Nephron (organoid): ENCODE results near the gene CLIC1.

Experiments used
- H3K27ac Mint-ChIP-seq, 3 experiments: 2 replicates each; pipeline ENCODE4 v1.8.0; 2020; ENCODE audit warnings: mixed read lengths in 3 of 3, mild to moderate bottlenecking in 2 of 3, moderate library complexity in 1 of 3
- H3K27me3 Mint-ChIP-seq: 2 replicates; pipeline ENCODE4 v1.8.0; 2021; ENCODE audit warnings: low read depth, mild to moderate bottlenecking, moderate library complexity, mixed read lengths
- H3K36me3 Mint-ChIP-seq: 2 replicates; pipeline ENCODE4 v1.8.0; 2020; ENCODE audit warnings: low read depth, mixed read lengths
- H3K4me1 Mint-ChIP-seq: 2 replicates; pipeline ENCODE4 v1.8.0; 2020; ENCODE audit warnings: mixed read lengths
- H3K4me3 Mint-ChIP-seq, 3 experiments: 2 replicates each; pipeline ENCODE4 v1.8.0; 2020; ENCODE audit warnings: mild to moderate bottlenecking in 3 of 3, mixed read lengths in 3 of 3, moderate library complexity in 2 of 3
- H3K9me3 Mint-ChIP-seq: 2 replicates; pipeline ENCODE4 v1.8.0; 2020; ENCODE audit warnings: mixed read lengths
- CTCF ChIP-seq, 3 experiments: fragments of 200-600 bp; sonication (generic); IDR thresholded peaks; one replicate each; pipeline ENCODE4 v1.5.0; 2021; ENCODE audit warnings: antibody characterized with exemption in 3 of 3; ENCODE audit not compliant: unreplicated experiment in 3 of 3

CLIC1 gene

GRCh38 chr6:31770860-31771259 is 34.5 kb upstream of the CLIC1 start:
- TF ChIP-seq CTCF (IDR thresholded peaks at IDR 0.05; ENCODE audit: unreplicated experiment in 3 of 3) = no peak
- H3K27me3 Mint-ChIP-seq = no peaks in the 10 kb centered on the region
- no peaks in the 10 kb centered on the region for H3K36me3 Mint-ChIP-seq
- H3K9me3 Mint-ChIP-seq = no peaks in the 10 kb centered on the region
- no peak overlapping the region for H3K27ac Mint-ChIP-seq
- H3K4me1 Mint-ChIP-seq = no peaks in the 10 kb centered on the region
- H3K4me3 Mint-ChIP-seq = no peak overlapping the region

- H3K4me1 Mint-ChIP-seq = no peaks in the 10 kb centered on the region
- TF ChIP-seq CTCF (IDR thresholded peaks at IDR 0.05; ENCODE audit: unreplicated experiment in 3 of 3) = peak; percentile 28 to 43 (median 34)
- no peaks in the 10 kb centered on the region for H3K36me3 Mint-ChIP-seq
- no peak overlapping the region for H3K4me3 Mint-ChIP-seq
- H3K27ac Mint-ChIP-seq = no peak overlapping the region
- H3K9me3 Mint-ChIP-seq = no peaks in the 10 kb centered on the region
- H3K27me3 Mint-ChIP-seq = no peaks in the 10 kb centered on the region
Observed at GRCh38 chr6:31769684-31770371, 33.5 kb upstream of the CLIC1 start.

GRCh38 chr6:31768363-31769257 is 32.3 kb upstream of the CLIC1 start:
- H3K36me3 Mint-ChIP-seq = no peaks in the 10 kb centered on the region
- no peak overlapping the region for H3K4me3 Mint-ChIP-seq
- H3K27me3 Mint-ChIP-seq = no peaks in the 10 kb centered on the region
- H3K9me3 Mint-ChIP-seq = no peaks in the 10 kb centered on the region
- no peak overlapping the region for H3K27ac Mint-ChIP-seq
- no peak for TF ChIP-seq CTCF (IDR thresholded peaks at IDR 0.05; ENCODE audit: unreplicated experiment in 3 of 3)
- H3K4me1 Mint-ChIP-seq = peaks cover 10% of the 10 kb centered on the region

- Mint-ChIP-seq H3K36me3 (peaks cover 1% of the 10 kb centered on the region), H3K4me3 (no peak overlapping the region), H3K27ac (no peak overlapping the region), H3K4me1 (peaks cover 15% of the 10 kb centered on the region), H3K9me3 (no peaks in the 10 kb centered on the region), H3K27me3 (no peaks in the 10 kb centered on the region)
- no peak for TF ChIP-seq CTCF (IDR thresholded peaks at IDR 0.05; ENCODE audit: unreplicated experiment in 3 of 3)
Observed at GRCh38 chr6:31767096-31767645, 30.8 kb upstream of the CLIC1 start.

- no peaks in the 10 kb centered on the region for H3K9me3 Mint-ChIP-seq
- no peak for TF ChIP-seq CTCF (IDR thresholded peaks at IDR 0.05; ENCODE audit: unreplicated experiment in 3 of 3)
- peaks cover 5% of the 10 kb centered on the region for H3K36me3 Mint-ChIP-seq
- no peaks in the 10 kb centered on the region for H3K27me3 Mint-ChIP-seq
- H3K4me1 Mint-ChIP-seq = peaks cover 15% of the 10 kb centered on the region
- H3K4me3 Mint-ChIP-seq = peak overlapping the region in 1 of 3 experiments; percentile 40
- H3K27ac Mint-ChIP-seq = no peak overlapping the region
Observed at GRCh38 chr6:31765910-31766794, 29.8 kb upstream of the CLIC1 start.
